CD4-positive, alpha-beta T cell treated with Interleukin-6 for 4 hours (primary cell): ENCODE results near the gene NDE1.
"Not testable (repeated sequence)": the region's sequence is repeated elsewhere in the genome, so short reads cannot be mapped to it uniquely, and the experiment has no call there.

Experiments
- DNase-seq: peaks from one replicate; pipeline ENCODE4 v3.0.0-alpha.2; 2020; ENCODE audit warnings: mixed read lengths

The NDE1 gene

DNA sequence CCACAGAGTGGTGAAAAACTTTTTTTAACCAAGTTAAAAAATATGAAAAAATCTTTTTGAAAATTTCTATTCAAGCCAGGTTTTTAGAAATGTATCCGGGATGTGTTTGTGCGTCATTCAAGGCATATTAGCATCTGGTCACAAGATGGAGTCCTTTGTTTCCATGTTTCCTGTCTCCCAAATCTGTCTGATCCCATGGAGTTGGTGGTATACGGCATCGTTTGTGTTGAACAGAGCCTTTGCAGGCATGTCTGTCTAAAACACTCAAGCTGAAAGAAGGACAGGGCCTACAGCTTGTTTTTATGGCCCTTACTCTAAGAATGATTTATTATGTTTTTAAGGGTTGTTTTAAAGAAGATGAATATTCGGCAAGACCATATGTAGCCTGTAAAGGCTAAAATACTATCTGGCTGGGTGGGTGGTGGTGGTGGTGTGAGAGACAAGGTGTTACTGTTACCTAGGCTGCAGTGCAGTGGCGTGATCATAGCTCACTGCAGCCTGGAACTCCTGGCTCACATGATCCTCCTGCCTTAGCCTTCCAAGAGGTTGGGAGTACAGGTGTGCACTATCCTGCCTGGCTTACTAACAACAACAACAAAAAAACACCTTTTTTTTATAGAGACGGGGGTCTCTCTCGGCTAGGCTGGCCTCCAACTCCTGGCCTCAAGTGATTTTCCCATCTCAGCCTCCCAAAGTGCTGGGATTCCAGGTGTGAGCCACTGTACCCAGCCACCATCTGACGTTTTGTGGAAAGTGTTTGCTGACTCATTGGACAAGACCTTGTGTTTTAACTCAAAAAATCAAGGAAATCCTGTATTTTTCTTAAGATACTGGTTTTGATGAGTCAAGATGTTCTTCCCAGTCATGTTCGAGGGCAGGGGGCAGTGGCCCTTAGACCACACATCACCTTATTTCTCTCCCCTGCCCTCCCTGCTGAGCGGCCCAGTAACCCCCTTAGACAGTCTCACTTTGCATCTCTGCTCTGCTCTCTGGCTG is 52.2 kb downstream of the NDE1 start:
- no peak for DNase-seq

GRCh38 chr16:15703029-15703736 is 53.1 kb downstream of the NDE1 start:
- no peak for DNase-seq

GRCh38 chr16:15704545-15704987 is 54.5 kb downstream of the NDE1 start:
- peak; percentile 82 for DNase-seq

DNA sequence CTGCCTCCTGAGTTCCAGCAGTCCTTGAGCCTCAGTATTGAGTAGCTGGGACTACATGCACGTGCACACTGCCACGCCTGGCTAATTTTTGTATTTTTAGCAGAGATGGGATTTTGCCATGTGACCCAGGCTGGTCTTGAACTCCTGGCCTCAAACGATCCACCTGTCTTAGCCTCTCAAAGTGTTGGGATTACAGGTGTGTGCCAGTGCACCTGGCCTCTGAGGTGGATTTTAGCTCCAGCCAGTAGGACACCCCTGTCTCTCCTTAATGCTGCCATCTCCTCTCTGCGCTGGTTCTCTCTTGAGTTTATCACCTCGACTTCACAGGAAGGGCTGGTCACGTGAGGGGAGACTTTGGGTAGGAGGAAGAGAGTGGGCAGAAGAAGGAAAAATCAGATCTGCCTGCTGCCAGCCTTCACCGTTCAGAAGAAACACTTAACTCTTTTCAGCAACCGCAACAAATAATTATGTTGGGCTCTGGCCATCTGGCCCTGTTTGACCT is 55.1 kb downstream of the NDE1 start:
- DNase-seq: no peak

DNA sequence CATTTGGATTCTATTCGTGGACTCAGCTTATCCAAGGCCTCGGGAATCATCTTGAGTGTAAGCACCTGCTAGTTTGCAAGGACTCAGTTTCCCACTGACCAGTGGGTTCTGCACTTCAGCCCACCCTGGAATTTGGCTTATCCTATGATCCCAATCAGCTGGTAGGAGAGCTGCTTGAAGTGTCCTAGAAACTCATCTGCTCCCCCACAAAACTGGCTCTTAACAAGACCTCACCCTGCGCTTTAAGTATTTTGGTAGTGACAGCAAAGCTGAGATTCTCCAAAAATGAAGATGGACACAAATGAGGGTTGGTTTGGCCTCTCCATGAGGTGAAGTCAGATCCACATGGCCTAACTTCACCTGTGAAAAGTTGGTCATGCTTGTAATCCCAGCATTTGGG is 57.3 kb downstream of the NDE1 start:
- no peak for DNase-seq

GRCh38 chr16:15708096-15708495 is 58.1 kb downstream of the NDE1 start:
- DNase-seq: no peak

DNA sequence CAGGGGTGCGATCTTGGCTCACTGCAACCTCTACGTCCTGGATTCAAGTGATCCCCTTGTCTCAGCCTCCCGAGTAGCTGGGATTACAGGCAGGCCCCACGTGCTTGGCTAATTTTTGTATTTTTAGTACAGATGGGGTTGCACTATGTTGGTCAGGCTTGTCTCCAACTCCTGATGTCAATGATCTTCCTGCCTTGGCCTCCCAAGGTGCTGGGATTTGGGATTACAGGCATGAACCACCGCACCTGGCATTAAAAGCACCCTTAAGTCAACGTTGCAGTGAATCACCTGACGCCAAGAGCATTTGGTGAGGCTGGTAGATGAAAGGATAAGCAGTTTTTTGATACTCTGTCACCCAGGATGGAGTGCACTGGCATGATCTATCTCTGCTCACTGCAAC is 59.0 kb downstream of the NDE1 start:
- DNase-seq: no peak

- no peak for DNase-seq
Observed at GRCh38 chr16:15714393-15715172, 64.5 kb downstream of the NDE1 start.

DNA sequence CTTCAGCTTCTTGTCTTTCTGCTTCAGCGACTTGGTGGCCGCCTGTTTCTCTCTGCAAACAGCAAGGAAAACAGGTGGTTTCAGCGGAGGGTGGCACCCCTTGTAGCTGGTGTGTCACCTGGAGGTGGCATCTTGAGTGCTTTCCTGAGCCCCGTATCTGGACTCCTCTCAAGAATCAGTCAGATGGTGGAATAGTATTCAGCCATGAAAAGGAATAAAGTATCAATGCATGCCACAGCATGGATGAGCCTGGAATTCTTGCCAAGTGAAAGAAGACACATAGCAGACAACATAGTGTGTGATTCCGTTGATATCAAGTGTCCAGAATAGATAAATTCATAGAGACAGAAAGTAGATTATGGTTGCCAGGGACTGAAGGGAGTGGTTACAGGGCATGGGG is 65.2 kb downstream of the NDE1 start:
- no peak for DNase-seq

DNA sequence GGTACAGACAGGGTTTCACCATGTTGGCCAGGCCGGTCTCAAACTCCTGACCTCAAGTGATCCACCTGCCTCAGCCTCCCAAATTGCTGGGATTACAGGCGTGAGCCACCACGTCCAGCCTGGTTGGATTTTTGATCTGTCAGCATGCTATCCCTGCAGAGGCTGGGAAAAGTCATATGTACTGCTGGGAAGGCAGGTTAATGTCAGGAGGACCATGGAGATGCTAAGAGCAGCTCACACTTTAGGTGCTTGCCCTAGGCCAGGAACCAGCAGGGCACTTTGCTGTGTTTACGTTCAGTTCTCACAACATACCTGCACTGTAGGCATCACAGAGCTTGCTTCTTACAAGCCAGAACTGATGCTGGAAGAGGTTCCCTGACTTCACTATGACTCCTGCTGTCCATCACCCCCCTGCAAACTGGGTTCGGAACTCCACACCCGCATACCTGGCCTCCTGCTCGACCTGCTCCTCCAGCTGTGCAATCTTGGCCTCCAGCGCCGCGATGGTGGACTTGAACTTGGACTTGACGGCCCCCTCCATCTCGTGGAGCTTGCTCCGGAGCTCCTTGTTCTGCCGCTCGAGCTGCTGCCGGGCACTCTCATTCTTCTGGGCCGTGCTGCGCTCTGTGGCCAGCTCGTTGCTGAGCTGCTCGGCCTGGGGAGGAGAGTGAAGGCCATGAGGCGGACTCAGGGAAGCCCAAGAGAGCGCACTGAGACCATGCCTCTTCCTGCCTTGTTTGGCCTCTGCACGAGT is 66.8 kb downstream of the NDE1 start:
- DNase-seq: no peak

- no peak for DNase-seq
Observed at GRCh38 chr16:15721018-15721417, 71.0 kb downstream of the NDE1 start.

- DNase-seq: no peak
Observed at GRCh38 chr16:15723808-15724207, 73.8 kb downstream of the NDE1 start.

DNA sequence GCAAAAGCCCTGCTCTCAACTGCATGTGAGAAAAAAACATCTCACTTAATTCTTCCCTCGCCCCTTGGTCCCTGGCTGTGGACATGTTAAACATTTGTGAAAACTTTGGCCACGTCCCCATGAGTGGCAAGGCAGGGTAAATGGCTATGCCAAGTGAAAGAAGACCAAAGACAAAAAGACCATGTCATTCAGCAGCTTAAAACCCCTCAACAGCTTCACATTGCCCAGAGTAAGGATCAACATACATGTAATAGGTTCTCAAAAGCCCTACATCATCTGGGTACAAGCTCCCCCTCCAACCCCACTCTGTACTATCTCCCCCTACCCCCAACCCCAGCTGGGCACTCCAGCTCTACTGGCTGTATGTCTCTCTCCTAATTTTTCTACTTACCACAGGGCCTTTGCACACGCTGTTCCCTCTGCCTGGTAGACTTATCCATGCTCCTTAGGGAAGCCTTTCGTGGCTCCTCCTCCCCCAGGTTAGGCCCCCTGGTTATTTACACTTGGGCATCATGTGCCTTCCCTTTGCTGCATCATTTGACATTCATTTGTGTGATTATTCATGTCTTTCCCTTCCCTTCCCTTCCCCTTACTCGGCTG is 75.7 kb downstream of the NDE1 start:
- DNase-seq: no peak

GRCh38 chr16:15726715-15727114 is 76.7 kb downstream of the NDE1 start:
- no peak for DNase-seq

- DNase-seq: not testable (repeated sequence)
Observed at GRCh38 chr16:15727697-15728096, 77.7 kb downstream of the NDE1 start.

DNA sequence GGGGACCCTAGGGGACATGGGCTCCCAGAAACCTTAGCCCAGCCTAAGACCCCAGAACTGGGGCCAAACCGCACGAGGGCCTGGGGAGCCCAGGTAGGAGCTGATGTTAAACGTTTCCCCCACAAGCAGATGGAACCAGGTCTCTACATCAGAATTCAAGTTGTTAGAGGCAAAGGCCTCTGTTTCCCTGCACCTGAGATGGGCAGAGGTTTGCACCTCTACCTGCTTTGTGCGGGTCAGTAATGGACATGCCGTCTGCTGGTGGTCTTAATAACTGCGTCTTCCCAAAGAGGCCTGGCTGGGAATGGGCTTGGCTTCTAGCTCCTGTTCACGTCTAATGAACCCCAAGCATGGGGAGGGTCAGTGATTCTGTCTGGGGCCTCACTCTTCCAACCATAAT is 79.1 kb downstream of the NDE1 start:
- no peak for DNase-seq

DNA sequence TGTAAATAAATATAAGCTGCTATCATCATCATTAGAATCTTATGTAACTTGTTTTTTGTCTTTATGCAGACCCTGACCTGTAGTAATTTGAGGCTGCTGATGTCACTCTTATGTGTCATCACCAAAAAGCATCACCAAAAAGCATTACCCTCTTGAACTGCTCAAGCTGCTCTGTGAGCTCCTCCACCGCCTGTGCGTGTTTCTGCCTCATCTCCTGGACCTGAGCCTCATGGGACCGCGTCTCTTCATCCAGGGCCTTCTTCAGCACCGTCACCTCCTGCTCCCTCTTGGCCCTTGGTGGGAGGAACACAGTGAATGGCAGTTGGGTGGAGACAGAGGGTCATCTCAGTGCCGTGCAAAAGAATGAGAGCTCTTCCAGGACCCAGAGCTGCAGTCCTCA is 82.4 kb downstream of the NDE1 start:
- DNase-seq: no peak

- no peak for DNase-seq
Observed at GRCh38 chr16:15735610-15736009, 85.6 kb downstream of the NDE1 start.

DNA sequence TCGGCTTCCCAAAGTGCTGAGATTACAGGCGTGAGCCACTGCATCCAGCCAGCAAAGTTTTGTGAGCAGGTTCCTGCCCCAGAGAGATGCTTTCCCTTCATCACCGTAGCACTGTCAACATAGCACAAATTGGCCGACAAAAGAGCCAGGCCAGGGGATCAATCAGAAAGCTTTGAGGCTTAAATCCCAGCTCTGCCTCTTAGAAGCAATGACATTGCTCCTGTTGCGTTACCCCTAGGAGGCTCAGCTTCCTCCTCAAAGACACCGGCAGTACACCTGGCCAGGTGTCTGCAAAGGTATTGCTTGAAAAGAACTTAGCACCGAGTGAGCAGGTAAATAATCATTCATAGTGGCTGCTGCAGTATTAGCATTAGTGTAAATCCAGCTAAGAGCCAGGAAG is 86.5 kb downstream of the NDE1 start:
- DNase-seq: no peak

DNA sequence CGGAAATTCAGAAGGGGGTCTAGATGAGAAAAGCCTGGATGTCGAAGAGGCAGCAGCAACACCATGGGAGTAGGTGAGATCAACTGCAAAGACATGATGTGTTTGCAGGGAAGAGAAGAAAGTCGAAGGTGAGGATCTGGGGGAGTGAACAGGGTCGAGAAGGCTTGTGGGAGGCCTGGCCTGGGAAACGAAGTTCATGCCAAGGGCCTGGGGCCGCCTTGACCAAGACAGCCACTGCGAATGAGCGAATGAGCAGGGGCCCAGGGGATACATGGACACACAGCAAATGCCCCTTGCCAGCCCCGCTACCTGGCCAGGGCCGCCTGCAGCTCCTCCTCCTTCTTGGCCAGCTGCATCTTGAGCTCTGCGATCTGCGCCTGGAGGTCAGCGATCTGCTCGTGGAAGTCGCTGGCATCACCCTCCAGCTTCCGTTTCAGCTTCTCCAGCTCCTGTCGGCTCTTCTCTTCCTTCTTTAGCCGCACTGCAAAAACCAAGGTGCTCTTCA is 87.1 kb downstream of the NDE1 start:
- DNase-seq: no peak

- DNase-seq: no peak
Observed at GRCh38 chr16:15739464-15739863, 89.4 kb downstream of the NDE1 start.

GRCh38 chr16:15739950-15740349 is 89.9 kb downstream of the NDE1 start:
- no peak for DNase-seq
